ENCODE measurements around the gene C1orf105.

GRCh38 chr1:172400722-172401105 is 19.8 kb upstream of the C1orf105 start:
- TF ChIP-seq CTCF (conservative IDR thresholded peaks at IDR 0.05; ENCODE audit: low read depth, low read length) (no peak), EZH2 (IDR thresholded peaks at IDR 0.05; ENCODE audit: borderline replicate concordance, low read depth, low read length, poor library complexity, severe bottlenecking) (no peak)

All from A673 (cell line).